Measurements from ENCODE around the gene ZCCHC7. TPM values are rescaled to one million over a fixed set of nuclear protein-coding genes. Genes with fewer than 3 reads are reported as not detected.

ZCCHC7 gene
- total RNA-seq, 4 donors from 2014 or later, result 11.7 to 24.6 (median 13.6) TPM

DNA sequence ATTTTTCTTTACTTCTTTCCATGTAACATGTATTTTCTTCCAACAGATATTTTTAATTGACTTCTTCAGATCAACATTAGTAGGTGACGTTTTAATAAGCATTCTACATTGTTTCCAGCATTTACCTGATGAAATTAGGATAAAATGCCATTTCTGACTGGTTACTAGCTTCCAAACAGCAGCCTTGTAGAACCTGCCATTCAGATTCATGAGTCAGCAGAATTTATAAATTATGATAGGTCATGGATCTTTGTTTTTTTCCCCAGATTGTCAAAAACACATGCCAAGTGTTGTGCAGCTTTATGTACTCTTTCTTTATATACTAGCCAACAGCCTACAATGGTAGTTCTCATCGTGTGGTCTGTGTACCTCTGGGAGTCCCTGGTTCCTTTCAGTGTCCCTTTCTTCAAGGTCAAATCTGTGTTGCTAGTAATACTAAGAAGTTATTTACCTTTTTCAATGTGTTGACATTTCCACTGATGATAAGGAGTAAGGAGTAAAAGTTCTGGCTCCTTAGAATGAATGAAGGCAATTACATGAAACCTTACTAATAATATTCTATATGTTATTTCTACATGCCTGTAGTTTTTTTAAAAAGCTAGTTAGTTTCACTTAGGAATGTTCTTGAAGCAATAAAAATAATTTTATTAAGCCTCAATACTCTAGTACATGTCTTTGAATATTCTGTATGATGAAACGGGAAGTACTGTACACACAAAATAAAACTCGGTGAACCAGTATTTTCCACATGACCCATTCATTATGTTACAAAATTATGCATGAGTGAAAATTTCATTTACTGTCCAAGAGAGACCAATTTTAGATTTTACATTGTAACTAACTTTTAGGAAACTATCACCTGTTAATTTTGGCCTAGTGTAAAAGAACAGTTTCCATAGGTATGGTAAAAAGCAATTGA, 135.8 kb downstream of the ZCCHC7 start:
- ATAC-seq (ENCODE audit: low FRiP score), result no peak
- TF ChIP-seq, protein P1, sequence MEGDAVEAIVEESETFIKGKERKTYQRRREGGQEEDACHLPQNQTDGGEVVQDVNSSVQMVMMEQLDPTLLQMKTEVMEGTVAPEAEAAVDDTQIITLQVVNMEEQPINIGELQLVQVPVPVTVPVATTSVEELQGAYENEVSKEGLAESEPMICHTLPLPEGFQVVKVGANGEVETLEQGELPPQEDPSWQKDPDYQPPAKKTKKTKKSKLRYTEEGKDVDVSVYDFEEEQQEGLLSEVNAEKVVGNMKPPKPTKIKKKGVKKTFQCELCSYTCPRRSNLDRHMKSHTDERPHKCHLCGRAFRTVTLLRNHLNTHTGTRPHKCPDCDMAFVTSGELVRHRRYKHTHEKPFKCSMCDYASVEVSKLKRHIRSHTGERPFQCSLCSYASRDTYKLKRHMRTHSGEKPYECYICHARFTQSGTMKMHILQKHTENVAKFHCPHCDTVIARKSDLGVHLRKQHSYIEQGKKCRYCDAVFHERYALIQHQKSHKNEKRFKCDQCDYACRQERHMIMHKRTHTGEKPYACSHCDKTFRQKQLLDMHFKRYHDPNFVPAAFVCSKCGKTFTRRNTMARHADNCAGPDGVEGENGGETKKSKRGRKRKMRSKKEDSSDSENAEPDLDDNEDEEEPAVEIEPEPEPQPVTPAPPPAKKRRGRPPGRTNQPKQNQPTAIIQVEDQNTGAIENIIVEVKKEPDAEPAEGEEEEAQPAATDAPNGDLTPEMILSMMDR (IDR thresholded peaks at IDR 0.05), result no peak
- DNase-seq (ENCODE audit: low spot score), result no peak

DNA sequence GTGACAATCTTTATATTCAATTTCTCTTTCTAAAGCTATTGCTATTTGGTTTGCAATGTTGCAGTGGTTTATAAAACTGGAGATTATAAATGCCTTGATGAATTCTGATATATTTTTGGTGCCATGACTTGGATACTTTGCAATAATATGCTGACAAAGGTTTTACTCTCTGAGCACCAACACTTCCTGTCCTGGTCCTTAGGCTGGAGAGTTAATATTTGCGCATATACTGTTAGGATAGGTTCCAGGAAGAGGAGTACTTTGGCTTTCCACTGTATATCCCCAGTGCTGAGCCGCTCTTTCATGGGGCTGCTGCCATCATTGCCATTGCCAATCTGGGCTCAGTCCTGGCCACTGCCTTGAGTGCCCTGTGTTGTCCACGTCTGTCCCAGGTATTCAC, 139.6 kb downstream of the ZCCHC7 start:
- DNase-seq (ENCODE audit: low spot score) (no peak), ATAC-seq (ENCODE audit: low FRiP score) (no peak)
- TF ChIP-seq, protein P1 (IDR thresholded peaks at IDR 0.05), result no peak

DNA sequence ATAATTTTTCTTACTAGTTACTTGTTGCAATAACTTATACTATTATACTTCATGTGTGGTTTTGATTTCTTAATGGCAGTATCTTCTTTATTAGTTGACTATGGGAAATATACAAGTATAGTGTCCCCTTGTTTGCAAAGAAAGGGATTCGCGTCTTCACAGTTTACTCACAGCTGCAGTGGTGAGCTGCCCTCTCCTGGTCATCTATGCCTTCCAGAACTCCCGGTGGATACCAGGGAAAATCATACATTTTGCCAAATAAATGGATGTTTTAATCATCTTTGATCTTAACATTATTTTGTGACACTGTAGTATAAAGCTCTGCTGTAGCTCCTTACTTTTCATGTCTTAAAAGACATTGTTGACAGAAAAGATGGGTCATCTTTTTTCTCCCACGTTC, 142.0 kb downstream of the ZCCHC7 start:
- ATAC-seq (ENCODE audit: low FRiP score) (no peak), DNase-seq (ENCODE audit: low spot score) (no peak)
- TF ChIP-seq, protein P1 (IDR thresholded peaks at IDR 0.05), result no peak

DNA sequence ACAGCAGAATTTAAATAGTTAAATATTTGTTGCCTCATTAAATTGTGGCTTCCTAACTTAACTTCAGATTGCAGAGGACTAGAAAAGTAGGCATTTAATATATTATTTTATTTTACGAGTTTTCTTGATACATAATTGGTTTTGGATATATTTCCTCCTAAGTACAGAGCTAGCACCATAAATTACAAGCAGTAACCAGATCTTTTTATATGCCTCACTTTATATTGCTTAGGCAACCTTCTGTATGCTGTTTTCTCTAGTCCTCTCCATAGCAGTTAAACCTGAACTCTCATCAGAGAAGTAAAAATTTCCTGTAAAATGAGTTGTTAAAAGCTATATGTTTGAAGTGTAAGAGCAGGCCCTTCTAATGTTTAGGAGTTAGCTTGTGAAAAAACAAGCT, 144.2 kb downstream of the ZCCHC7 start:
- ATAC-seq (ENCODE audit: low FRiP score), result no peak

DNA sequence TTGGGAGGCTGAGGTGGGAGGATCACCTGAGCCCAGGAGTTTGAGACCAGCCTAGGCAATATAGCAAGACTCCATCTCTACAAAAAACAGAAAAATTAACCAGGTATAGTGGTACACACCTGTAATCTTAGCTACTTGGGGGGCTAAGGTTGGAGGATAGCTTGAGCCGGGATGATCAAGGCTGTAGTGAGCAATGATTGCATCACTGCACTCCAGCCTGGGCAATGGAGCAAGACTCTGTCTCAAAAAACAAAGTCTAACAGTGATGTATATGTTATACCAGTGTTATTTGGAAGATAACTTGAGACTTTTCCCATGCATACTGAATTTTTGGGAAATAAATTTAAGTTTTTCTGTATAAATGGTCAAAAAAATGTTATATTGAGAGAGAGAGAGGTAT, 146.3 kb downstream of the ZCCHC7 start:
- TF ChIP-seq, protein P1 (IDR thresholded peaks at IDR 0.05), result no peak
- ATAC-seq (ENCODE audit: low FRiP score), result no peak

More for the DNA sequence above, 144.2 kb downstream of the ZCCHC7 start:
- TF ChIP-seq, protein P1 (IDR thresholded peaks at IDR 0.05), result no peak
- DNase-seq (ENCODE audit: low spot score), result no peak

DNA sequence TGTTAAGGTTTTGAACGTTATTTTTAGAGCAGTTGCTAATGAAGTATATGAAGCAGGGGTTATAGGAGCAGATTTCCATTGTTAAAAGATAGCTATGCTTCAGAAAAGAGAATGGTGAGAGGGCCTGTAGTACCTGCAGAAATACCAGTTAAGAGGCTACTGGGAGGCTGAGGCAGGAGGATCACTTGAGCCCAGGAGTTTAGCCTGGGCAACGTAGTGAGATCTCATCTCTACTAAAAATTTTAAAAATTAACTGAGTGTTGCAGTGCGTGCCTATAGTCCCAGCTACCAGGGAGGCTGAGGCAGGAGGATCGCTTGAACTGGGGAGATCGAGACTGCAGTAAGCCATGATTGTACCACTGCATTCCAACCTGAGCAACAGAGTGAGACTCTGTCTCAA, 148.8 kb downstream of the ZCCHC7 start:
- TF ChIP-seq, protein P1 (IDR thresholded peaks at IDR 0.05), result no peak
- ATAC-seq (ENCODE audit: low FRiP score), result no peak
- no peak for DNase-seq (ENCODE audit: low spot score)

More for the DNA sequence above, 146.3 kb downstream of the ZCCHC7 start:
- DNase-seq (ENCODE audit: low spot score), result no peak

DNA sequence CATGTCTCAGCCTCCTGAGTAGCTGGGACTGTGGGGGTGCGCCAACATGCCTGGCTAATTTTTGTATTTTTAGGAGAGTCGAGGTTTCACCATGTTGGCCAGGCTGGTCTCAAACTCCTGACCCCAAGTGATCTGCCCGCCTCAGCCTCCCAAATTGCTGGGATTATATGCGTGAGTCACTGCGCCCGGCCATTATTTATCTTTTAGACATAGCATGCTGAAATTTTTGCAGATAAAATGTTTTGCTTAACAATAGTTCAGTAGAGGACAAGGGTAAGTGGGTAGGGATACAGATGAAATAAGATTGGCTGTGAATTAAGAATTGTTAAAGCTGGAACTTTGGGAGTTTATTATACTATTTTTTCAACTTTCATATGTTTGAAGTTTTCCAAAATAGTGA, 151.3 kb downstream of the ZCCHC7 start:
- TF ChIP-seq, protein P1 (IDR thresholded peaks at IDR 0.05), result no peak
- DNase-seq (ENCODE audit: low spot score) (no peak), ATAC-seq (ENCODE audit: low FRiP score) (no peak)
